Retinal pigment epithelial cell (primary cell): Measurements from ENCODE around the gene RD3L.

Experiments used
- DNase-seq: peaks from one replicate; pipeline ENCODE4 v3.0.0-alpha.2; 2010; ENCODE audit warnings: low read depth
- H3K4me3 ChIP-seq: 2 replicates; pipeline ENCODE4 v1.5.1; 2011; ENCODE audit warnings: mild to moderate bottlenecking, low read length, control low read depth, moderate library complexity
- CTCF ChIP-seq: conservative IDR thresholded peaks from 2 replicates; pipeline ENCODE4 v1.5.1; 2011; ENCODE audit warnings: low read depth, low read length, control low read depth, inconsistent platforms

The RD3L gene

GRCh38 chr14:103969961-103970360 is 27.6 kb upstream of the RD3L start:
- TF ChIP-seq CTCF: no peak
- no peak overlapping the region for H3K4me3 ChIP-seq
- no peak for DNase-seq

- TF ChIP-seq CTCF: no peak
- no peak for DNase-seq
- H3K4me3 ChIP-seq: no peak overlapping the region
Measured at GRCh38 chr14:103966631-103967030, 24.3 kb upstream of the RD3L start.

- no peak for TF ChIP-seq CTCF
- no peak overlapping the region for H3K4me3 ChIP-seq
- DNase-seq: no peak
Measured at GRCh38 chr14:103961928-103962578, 19.7 kb upstream of the RD3L start.

- no peak for DNase-seq
- TF ChIP-seq CTCF: no peak
- H3K4me3 ChIP-seq: no peak overlapping the region
Measured at GRCh38 chr14:103960457-103961055, 18.2 kb upstream of the RD3L start.

- TF ChIP-seq CTCF: no peak
- H3K4me3 ChIP-seq: no peak overlapping the region
- DNase-seq: no peak
Measured at GRCh38 chr14:103949131-103949790, 6.9 kb upstream of the RD3L start.

GRCh38 chr14:103948442-103948841 is 6.1 kb upstream of the RD3L start:
- no peak for DNase-seq
- no peak overlapping the region for H3K4me3 ChIP-seq
- no peak for TF ChIP-seq CTCF

- no peak for TF ChIP-seq CTCF
- DNase-seq: no peak
- H3K4me3 ChIP-seq: no peak overlapping the region
Measured at GRCh38 chr14:103946975-103947374, 4.6 kb upstream of the RD3L start.
